HG02763 (cell line): Measurements from ENCODE around the gene DTX4.

ENCODE experiments used
- ATAC-seq: cut with Tn5 transposase; IDR thresholded peaks from one replicate; pipeline ENCODE4 v1.9.1; 2021; ENCODE audit warnings: mild to moderate bottlenecking, moderate library complexity; ENCODE audit not compliant: unreplicated experiment

DTX4 gene

DNA sequence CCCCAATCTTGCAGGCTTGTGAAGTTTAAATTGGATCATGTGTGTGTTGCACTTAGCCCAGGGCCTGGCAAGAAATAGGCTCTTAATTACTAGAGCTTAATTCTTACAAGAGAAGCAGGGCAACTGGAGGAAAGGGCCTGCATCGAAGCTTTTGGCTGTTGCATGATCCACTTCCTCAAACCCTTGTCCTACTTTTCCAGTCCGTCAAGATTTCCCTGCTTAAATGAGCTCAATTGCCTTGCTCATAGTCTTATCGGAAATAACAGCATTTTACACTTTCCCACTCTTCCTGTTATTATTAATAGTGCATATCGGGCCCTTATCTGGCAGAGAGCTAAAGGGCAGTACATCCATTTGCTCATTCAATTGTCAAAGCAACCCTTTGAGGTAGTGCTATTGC is 18.1 kb downstream of the DTX4 start:
- ATAC-seq = no peak

DNA sequence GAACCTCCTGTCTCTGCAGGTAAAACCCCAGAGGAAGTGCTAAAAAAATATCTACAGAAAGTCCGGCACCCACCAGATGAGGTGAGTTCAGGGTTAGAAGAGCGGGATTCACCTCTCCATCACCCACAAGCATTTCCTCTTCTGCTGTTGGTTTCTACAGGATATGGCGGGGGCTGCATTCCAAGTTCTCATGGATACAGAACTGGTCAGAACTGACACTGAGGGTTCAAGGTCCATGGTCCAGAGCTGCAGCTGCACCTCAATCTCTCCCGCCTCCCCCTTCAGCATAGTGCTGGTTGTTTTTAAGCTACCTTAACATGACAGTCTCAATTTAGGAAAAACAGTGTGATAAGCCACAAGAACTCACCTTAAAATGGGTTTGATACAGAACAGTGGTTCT is 19.2 kb downstream of the DTX4 start:
- no peak for ATAC-seq

DNA sequence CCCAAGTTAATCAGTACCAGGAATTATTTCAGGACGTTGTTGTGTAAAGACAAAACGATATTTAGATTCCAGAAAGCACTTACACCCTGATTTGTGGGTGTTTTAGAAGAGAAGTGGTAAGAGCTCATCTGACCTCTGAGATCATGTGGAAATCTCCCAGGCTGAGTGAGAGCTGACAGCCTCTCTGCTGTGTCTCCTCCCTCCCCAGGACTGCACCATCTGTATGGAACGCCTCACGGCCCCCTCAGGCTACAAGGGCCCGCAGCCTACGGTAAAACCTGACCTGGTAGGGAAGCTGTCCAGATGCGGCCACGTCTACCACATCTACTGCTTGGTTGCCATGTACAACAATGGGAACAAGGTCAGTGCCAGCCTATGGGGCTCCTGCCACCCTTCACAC is 20.0 kb downstream of the DTX4 start:
- ATAC-seq = no peak

DNA sequence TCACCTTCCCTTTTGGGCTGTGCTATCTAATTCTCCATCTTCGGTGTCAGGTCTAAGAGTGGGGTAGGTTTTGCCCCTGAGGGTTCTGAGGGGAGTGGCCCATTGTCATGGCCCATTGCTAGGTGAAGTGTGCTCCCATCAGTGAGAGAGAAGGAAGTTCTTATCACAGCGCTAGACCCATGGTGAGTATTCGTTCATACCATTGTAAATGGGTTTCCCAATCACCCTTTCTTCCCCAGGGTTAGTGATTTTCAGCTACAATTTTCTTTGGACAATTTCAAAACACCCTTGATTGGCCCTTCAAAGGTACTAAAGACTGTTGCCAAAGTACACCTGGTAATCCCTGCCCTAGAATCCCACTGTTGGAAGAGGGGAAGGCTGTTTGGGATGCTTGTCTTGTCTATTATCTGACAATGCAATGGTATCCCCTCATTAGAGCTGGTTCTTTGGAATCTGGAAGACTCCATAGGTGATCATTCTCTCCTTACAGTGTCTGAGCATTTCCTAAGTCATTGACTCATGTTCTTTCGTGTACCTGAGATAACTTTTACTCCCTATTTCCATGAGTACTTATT is 20.6 kb downstream of the DTX4 start:
- ATAC-seq = no peak

DNA sequence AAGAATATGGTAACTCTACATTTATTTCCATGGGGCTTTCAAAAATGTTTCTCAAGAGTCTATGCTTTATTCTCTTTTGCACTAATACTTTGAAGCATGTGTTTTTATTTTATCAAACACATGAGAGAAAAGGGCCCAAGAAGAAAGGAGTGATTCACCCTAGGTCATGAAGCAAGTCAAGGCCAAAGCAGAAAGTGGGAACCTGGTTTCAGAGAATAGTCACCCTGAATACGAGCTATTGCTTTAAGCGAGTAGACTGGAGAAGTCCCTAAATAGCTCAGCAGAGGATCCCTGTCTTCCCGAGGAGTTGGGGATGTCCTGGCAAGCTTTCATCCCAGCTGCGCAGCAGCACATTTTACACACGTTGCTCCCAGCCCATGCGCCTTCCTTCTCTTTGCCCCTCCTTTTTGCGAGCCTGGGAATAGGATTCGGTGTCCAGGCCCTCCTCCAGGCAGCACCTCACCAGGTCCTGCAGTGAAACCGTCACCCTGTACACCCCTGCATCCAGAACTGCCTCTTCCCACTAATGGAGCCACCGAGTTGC is 21.7 kb downstream of the DTX4 start:
- ATAC-seq = no peak

DNA sequence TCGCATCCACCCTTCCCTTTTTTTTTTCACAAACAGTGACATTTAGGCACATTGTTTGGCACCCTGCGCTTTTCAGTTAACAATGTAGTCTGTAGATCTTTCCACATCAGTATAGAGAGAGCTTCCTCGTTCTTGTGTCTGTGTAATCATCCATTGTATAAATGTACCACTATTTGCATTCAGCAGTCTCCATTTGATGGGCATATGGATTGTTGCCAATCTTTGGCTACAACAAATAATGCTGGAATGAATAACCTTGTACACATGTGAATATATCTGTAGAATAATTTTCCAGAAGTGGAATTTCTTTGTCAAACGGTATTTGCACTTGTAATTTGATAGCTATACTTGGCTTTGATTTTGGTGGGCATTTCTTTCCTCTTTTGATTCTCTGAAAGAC is 23.7 kb downstream of the DTX4 start:
- ATAC-seq = no peak

DNA sequence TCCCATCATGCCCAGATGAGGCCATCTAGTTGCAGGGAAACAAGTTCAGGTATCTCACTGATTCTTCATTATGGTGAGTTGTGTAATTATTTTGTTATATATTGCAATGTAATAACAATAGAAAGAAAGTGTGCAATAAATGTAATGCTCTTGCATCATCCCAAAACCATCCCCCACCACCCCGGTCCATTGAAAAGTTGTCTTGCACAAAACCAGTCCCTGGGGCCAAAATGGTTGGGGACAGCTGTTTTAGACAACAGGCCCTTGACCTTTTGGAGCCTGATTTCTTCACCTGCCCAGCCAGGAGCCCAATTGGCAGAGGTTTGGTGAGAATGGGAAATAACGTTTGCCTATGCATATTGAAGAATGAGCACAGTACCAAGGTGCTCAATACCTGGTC is 24.8 kb downstream of the DTX4 start:
- ATAC-seq = no peak

DNA sequence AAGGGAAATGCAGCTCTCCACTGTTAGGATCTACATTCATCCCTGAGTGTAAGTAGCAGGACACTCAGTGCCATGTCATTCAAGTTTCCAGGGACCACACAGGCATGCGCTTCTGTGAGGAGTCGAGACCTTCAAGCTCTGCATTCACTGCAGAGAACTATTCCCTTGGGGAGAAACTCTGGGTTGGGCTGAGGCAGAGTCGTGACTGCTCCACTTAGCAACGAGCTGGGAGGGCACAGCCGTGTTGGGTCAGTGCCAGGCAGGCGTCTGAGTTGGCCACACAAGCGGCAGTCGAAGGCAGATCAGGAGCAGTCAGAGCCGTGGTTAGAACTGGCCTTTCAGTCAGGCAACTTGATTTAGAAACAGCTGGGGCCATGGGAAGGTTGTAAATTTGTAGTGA is 26.1 kb downstream of the DTX4 start:
- no peak for ATAC-seq

DNA sequence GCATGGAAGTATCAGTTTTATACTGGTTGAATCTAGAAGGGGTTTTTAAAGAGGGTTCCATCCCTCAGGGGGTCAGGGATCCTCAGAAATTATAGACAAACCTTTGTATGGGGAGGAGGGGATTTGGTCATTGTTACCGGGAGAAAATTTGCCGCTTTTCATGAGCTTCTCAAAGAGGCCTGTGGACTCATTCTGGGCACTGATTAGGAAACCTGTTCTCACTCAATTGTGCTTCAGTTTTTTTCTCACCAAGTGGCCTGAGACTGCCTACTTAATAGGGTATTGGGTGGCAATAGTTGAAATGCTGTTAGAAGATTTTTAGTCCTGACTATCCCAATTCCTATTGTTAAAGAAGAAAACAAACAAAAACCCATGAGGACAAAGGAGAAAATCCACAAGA is 26.8 kb downstream of the DTX4 start:
- no peak for ATAC-seq

DNA sequence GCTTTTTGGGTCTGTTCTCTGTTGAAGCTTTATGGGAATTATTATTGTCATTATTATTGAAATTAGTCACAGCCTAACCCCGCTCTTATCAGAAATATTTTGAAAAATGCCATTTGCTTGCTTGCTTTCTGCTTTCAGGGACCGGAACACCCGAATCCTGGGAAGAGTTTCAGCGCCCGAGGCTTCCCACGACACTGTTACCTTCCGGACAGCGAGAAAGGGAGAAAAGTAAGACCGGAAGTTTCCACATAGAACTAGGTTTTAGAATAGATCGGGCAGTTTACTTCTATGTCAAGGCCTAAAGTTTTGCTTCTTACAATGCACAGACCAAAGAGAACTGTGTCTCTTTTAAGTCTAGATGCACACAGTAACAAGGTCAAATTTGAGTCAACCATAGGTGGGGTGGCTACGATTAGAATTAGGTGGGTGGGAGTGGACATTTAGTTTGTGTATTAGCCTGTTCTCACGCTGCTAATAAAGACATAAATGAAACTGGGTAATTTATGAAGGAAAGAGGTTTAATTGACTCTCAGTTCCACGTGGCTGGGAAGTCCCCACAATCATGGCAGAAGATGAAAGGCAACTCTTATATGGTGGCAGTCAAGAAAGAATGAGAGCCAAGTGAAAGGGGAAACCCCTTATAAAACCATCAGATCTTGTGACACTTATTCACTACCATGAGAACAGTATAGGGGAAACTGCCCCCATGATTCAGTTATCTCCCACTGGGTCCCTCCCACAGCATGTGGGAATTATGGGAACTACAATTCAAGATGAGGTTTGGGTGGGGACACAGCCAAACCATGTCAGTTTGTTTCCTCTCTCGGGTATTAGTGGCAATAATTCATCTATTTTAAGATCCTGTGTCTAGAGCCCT is 27.9 kb downstream of the DTX4 start:
- ATAC-seq = peak; percentile 42

DNA sequence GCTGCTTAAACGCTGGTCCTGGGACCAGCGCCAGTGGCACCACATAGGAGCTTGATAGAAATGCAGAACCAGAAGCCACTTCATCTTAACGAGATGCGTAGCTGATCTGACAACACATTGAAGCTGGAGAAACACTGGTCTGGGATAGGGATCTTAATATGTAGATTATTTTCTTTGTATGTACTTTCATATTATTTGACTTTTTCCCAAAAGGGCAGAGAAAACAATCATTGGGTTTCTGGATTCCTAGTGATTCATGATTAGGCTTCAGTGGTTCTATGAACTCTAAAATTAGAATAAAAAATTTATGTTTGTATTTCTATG is 28.5 kb downstream of the DTX4 start:
- ATAC-seq = no peak

DNA sequence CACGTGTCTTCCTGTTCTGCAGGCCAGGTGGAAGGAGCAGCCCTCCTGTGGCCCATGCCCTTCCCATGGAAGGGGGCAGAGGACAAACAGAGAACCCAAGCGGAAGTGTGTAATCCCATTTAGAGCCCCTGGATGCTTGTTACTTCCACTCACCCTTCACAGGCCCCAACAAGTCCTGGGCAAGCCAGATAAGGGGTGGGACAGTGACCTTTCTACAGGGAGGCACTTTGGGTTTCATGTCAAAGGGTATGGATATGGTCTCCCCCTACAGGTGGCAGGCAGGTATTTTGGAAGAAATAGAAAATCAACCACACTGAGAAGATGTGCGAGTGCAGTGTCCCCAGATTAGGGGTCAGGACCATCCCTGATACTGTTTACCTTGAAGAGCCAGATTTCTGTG is 29.4 kb downstream of the DTX4 start:
- ATAC-seq = no peak

DNA sequence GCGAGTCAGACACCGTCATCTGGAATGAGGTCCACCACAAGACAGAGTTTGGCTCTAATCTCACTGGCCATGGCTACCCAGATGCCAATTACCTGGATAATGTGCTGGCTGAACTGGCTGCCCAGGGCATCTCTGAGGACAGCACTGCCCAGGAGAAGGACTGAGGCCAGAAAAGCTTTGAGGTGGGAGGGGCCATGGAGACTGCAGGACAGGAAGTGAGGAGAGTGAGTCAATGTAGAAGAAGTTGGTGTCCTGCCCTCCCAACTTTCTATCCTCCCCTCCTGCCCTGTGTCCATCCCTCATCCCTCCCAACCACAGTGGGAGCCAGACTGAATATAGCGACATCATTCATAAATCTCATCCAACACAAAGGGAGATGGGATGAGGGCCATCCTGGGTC is 32.8 kb downstream of the DTX4 start:
- no peak for ATAC-seq

DNA sequence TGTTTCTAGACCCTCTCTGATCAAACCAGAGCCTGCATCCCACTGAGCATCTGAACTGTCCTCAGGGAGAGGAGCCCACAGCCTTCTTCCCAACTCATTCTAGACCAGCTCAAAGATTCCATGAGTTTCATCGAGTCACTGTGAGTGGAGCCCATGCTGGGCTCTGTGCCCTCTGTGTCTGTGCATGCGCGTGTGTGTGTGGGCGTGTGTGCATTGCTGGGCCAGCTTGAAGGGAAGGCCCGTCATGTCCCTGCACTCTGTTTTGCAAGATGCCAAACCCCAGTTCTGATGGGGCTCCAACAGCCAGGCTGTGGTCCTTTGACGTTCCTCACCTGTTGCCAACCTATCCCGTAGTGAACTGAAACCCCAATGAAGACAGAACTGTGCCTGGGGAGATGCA is 33.7 kb downstream of the DTX4 start:
- no peak for ATAC-seq

DNA sequence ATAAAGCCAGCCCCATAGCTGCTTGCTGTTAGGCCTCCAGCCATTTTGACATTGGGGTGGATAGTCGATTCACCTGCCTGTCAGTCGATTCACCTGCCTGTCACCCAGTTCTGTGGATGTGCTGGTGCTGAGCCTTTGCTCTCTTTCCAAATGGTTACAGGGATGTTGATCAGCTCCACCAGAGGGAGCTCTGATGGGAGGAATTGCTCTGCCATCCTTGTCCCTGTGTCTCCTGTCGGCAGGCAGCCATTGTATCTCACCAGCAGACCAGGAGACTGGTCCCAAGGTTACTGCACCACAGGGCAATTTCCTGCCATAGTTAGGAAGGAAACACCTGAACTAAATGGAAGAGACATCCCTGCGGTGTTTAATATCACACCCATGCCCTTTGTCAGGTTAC is 34.7 kb downstream of the DTX4 start:
- no peak for ATAC-seq

DNA sequence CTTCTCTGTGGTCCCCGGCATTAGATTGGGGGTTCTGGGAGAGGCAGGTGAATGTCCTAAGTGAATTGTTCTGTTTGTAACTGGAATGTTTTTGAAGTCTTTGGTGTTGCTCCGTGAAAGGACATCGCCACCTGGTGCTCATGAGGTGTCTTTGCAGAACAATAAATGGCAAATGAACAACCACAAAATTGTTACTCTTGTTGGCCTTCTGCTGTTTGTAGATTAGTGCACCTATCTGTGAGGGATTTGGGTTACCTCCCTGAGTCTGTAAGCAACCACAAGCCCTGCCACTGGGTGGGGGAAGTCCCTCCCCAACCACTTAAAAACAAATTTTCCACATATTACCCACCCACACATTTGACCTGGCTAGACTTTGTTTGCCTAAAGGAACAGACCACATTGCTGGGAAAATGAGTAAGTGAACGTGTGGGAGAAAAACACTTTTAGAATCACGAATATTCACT is 36.1 kb downstream of the DTX4 start:
- peak; percentile 79 for ATAC-seq

DNA sequence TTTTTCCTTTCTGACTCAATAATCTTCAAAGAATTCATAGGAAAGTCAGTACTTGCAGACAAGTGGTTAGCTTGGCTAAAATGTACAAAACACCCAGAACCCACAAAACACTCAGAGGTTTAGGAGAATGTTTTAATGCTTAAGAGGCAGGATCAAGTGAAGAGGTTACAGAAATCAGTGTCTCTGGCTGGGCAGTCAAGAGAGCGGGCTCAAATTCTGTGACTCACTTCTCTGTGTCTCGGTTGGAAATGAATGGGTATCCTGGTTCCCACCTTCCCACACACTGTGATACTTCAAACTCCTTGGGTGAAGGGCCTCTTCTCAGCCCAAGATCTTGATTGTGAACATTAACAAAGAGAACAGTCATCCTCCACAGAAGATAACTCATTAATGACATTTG is 37.0 kb downstream of the DTX4 start:
- ATAC-seq = no peak

DNA sequence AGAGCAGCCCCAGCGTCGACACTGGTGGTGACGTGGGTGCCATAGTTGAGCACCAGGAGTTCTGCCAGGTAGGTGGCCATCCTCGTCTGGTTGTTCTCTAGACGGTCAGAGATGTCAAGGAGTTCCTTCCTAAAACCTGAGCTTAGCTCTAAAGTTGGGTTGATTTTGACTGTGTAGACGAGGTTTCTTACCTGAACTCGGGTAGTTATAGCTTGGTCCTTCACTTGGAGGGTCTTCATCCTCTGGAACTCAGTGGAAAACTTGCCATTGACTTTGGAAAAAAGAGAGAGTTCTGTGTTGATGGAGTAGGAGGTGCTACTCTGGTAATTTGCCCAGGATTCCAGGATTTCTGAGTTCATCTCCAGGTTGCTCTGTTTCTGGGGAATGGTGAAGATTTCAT is 40.3 kb downstream of the DTX4 start:
- ATAC-seq = no peak

DNA sequence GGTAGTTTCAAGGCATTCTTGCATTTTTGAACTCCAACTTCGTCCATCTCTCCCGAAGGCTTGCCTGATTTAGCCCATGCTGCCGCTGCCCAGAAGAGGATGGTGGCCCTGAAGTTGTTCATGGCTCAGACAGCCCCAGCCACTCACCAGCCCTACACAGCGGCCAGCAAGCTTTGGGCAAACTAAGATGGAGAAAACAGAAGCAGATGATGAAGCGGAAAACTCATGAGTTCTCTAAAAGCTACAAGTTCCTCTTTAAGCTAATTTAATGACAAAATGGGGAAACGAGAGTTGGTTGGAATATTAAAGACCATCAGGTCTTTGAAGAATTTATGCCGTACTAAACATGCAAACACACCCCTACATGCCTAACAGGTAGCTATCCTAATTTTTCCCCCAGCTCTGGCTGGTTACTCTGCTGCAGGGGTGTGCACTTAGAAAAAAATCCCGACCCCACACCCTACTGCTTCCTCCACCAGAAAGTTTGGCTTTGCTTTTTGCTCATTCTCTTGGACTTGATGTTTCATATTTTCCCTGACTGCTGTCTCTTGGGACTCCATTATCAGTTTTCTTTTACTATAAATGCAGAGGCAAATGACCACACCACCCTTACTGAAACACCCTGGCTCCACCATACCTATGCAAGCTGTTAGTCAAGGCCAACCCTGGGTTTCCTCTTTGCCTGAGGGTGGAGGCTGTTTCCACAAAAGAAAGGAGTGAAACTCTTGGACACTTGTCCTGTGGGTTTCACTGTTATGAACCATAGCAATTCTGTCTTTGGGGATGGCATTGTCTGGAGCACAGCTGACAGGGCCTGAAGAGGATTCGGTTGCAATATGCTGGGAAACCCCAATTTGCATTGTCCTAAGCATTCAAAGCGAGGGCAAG is 41.1 kb downstream of the DTX4 start, which contains the start of gene MPEG1:
TSS of gene MPEG1 (minus strand) at position 184 of the 888 bp plus-strand sequence. CDS start at position 122, 62 bp downstream.
- ATAC-seq = no peak

DNA sequence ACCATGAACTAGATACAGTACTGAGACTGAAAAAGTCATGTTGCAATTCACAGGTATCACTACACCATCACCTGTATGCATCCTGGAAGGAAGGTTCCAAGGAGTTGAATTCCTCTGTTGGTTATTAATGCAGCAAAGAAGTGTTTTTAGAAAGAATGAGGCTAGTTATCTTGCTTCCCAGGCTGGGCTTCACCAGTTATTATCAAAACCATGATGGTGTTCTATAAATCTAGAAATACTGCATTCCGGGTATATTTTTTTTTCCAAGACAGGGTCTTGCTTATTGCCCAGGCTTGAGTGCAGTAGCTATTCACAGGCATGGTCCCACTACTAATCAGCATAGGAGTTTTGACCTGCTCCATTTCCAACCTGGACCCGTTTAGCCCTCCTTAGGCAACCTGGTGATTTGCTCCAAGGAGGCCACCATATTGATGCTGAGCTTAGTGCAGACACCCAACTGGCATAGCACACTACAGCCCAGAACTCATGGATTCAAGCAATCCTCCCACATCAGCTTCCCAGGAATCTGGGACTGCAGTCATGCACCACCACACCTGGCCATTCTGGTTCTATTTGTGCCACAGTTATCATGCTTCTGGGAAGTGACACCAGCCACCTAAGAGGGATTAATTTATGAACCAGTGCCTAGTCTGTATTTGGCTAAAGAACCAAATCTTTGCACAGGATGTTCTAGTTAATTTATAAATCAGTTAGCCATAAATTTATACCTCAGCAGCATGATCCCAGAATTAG is 42.4 kb downstream of the DTX4 start:
- no peak for ATAC-seq
